Ovary (tissue), 9 donors: ENCODE measurements around the gene FTO. TPM values are rescaled to one million over a fixed set of nuclear protein-coding genes. Genes with fewer than 3 reads are reported as not detected.

Experiments used
- DNase-seq, 5 donors: peaks; one replicate each; pipeline ENCODE4 v3.0.0-alpha.2; 2019 to 2020
- H3K27ac ChIP-seq, 2 donors: fragments of 200-600 bp; one replicate each; pipeline versions ENCODE4 v1.5.1 to v1.8.0; 2019 to 2022
- H3K27me3 ChIP-seq: fragments of 200-600 bp; one replicate; pipeline ENCODE4 v1.8.0; 2022
- H3K36me3 ChIP-seq: fragments of 200-600 bp; sonication (generic); one replicate; pipeline ENCODE4 v1.5.1; 2019
- H3K4me1 ChIP-seq: one replicate; pipeline ENCODE4 v1.8.1; 2013; ENCODE audit warnings: mild to moderate bottlenecking, moderate library complexity; ENCODE audit not compliant: insufficient read depth
- H3K4me3 ChIP-seq: fragments of 200-600 bp; sonication (generic); one replicate; pipeline ENCODE4 v1.5.1; 2017
- H3K9me3 ChIP-seq, 2 donors: fragments of 200-600 bp in 1 of 2; sonication (generic) in 1 of 2; one replicate each; pipeline versions ENCODE4 v1.5.1 to v1.8.1; 2013 to 2019; ENCODE audit warnings: mild to moderate bottlenecking in 1 of 2, moderate library complexity in 1 of 2
- EP300 ChIP-seq: sonication (generic); formaldehyde crosslinking; IDR thresholded peaks from one replicate; pipeline ENCODE4 v1.6.1; 2017; ENCODE audit warnings: antibody characterized with exemption
- POLR2A ChIP-seq: fragments of 450-650 bp; IDR thresholded peaks from one replicate; pipeline ENCODE4 v1.6.1; 2017; ENCODE audit warnings: antibody characterized with exemption, mild to moderate bottlenecking, moderate library complexity
- WGBS, 3 donors: extraction: QIAGEN DNeasy Blood & Tissue Kit in 1 of 3; methylation state at CpG; one replicate each; pipeline versions ENCODE4 v1.1.5 to v1.1.7; 2013 to 2017; 5-methylcytosine and 5-hydroxymethylcytosine counted together
- intact Hi-C, 4 donors: fragments of 100-400 bp; cut with DNase I; formaldehyde crosslinking; loops; one replicate each; pipeline versions ENCODE4 v1.11.0 to v1.15.1; 2022 to 2023
- polyA plus RNA-seq, 2 donors: library from polyadenylated mRNA; stranded (reverse); fragments of 200-250 nt in 1 of 2; fragments of 350-450 nt in 1 of 2; fragmentation: Illumina TruSeq in 1 of 2; extraction: RNeasy Lipid Tissue Mini Kit (QIAGEN cat#74804) in 1 of 2; gene quantifications; one replicate each; pipeline ENCODE4 v1.2.3, GENCODE V29; 2013 to 2014
- total RNA-seq, 7 donors: library from RNA; depleted of rRNA in 2 of 7; stranded (reverse); fragments of >200 nt in 2 of 7; fragmentation: NEBNext Ultra II Directional in 3 of 7; extraction: Animal tissue kit (Norgen Biotek cat#: 25700) in 3 of 7; gene quantifications; one replicate each; pipeline versions ENCODE4 v1.1.0 to v1.2.4, GENCODE V29; 2016 to 2023
- TF ChIP-seq, protein P1 (sequence below), 3 donors: fragments of 450-650 bp in 2 of 3; fragments of 200-600 bp in 1 of 3; IDR thresholded peaks; one replicate each; pipeline versions ENCODE4 v1.5.1 to v1.8.0; 2016 to 2022; ENCODE audit warnings: antibody characterized with exemption in 3 of 3, mild to moderate bottlenecking in 1 of 3
- donor health status: DM: no; HTN: no; CAD: no; lungs with moderate emphysema.
- donor health status: DM: no; HTN: no; CAD: no.
- donor health status: Bipolar disorder and iron deficiency.
- donor health status: DM: yes; HTN: yes; CAD: no.
- donor health status: DM: no; HTN: no; CAD: no.
- donor health status: DM: yes; HTN: yes; CAD: no.

The FTO gene
- total and polyA plus RNA-seq, 9 donors = 43.6 to 128 (median 91.4) TPM

- WGBS, 3 donors = 92 to 96% (median 92%) methylated on average over 3 of the region's 3 CpGs
- DNase-seq = no peak
Observed at GRCh38 chr16:54118846-54119245, 414.9 kb downstream of the FTO start.

DNA sequence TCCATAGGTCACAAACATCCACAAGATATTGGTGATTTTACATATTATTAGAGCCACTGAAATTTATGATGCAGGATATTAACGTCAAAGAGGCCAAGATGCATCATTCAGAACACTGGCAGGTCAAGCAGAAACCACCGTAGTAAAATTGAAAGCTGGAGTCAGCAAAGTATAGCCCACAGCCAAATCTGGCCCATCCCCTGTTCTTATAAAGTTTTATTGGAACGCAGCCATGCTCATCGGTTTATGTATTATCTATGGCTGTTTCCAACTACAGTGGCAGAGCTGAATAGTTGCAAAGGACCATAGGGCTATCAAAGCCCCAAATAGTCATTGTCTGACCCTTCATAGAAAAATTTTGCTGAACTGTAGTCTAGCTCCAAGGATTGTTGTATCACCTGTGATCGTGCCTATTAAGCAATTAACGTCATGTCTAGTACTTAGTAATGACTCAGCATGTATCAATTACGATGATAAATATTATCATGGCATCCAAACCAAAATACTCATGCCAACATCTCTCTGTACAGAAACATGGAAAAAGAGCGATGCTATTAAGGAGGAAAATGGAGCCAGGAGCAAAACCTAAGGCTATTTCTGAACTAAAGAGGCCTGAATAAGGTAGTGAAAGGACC, 417.0 kb downstream of the FTO start:
- Histone ChIP-seq H3K9me3 (no peaks in the 10 kb centered on the region), H3K27ac (no peak overlapping the region), H3K27me3 (no peaks in the 10 kb centered on the region), H3K4me3 (no peak overlapping the region), H3K36me3 (no peaks in the 10 kb centered on the region), H3K4me1 (no peaks in the 10 kb centered on the region)
- intact Hi-C loops = no loop called here
- 89 to 94% (median 89%) methylated on average over 8 of the region's 8 CpGs for WGBS, 3 donors
- no peak for DNase-seq
- no peak for TF ChIP-seq POLR2A
- TF ChIP-seq EP300 = no peak
- TF ChIP-seq, protein P1, sequence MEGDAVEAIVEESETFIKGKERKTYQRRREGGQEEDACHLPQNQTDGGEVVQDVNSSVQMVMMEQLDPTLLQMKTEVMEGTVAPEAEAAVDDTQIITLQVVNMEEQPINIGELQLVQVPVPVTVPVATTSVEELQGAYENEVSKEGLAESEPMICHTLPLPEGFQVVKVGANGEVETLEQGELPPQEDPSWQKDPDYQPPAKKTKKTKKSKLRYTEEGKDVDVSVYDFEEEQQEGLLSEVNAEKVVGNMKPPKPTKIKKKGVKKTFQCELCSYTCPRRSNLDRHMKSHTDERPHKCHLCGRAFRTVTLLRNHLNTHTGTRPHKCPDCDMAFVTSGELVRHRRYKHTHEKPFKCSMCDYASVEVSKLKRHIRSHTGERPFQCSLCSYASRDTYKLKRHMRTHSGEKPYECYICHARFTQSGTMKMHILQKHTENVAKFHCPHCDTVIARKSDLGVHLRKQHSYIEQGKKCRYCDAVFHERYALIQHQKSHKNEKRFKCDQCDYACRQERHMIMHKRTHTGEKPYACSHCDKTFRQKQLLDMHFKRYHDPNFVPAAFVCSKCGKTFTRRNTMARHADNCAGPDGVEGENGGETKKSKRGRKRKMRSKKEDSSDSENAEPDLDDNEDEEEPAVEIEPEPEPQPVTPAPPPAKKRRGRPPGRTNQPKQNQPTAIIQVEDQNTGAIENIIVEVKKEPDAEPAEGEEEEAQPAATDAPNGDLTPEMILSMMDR (IDR thresholded peaks at IDR 0.05) = no peak

More at GRCh38 chr16:54118846-54119245, 414.9 kb downstream of the FTO start:
- no peaks in the 10 kb centered on the region for H3K9me3 ChIP-seq
- H3K27me3 ChIP-seq = no peaks in the 10 kb centered on the region
- no peak overlapping the region for H3K27ac ChIP-seq
- no peaks in the 10 kb centered on the region for H3K36me3 ChIP-seq
- TF ChIP-seq, protein P1 (IDR thresholded peaks at IDR 0.05) = no peak
- TF ChIP-seq POLR2A (no peak), EP300 (no peak)
- intact Hi-C loops = no loop called here
- no peaks in the 10 kb centered on the region for H3K4me1 ChIP-seq
- H3K4me3 ChIP-seq = no peak overlapping the region

- Histone ChIP-seq H3K27me3 (no peaks in the 10 kb centered on the region), H3K36me3 (no peaks in the 10 kb centered on the region), H3K9me3 (no peaks in the 10 kb centered on the region), H3K4me1 (no peaks in the 10 kb centered on the region), H3K27ac (no peak overlapping the region), H3K4me3 (no peak overlapping the region)
- DNase-seq = no peak
- TF ChIP-seq POLR2A = no peak
- TF ChIP-seq, protein P1 (IDR thresholded peaks at IDR 0.05) = no peak
- no peak for TF ChIP-seq EP300
- 96 to 97% (median 96%) methylated on average over 35 of the region's 35 CpGs for WGBS, 3 donors
- intact Hi-C loops = no loop called here
Observed at GRCh38 chr16:54121539-54122295, 417.8 kb downstream of the FTO start.

- no peak for DNase-seq
- intact Hi-C loops = no loop called here
- Histone ChIP-seq H3K27ac (no peak overlapping the region), H3K4me3 (no peak overlapping the region), H3K27me3 (no peaks in the 10 kb centered on the region), H3K9me3 (no peaks in the 10 kb centered on the region), H3K36me3 (no peaks in the 10 kb centered on the region), H3K4me1 (no peaks in the 10 kb centered on the region)
- WGBS, 3 donors = 52 to 69% (median 56%) methylated on average over 4 of the region's 4 CpGs
- TF ChIP-seq, protein P1 (IDR thresholded peaks at IDR 0.05) = no peak
- TF ChIP-seq POLR2A (no peak), EP300 (no peak)
Observed at GRCh38 chr16:54123766-54124165, 419.8 kb downstream of the FTO start.
